ENCODE measurements around the gene NCAPH2. TPM values are rescaled to one million over a fixed set of nuclear protein-coding genes. Genes with fewer than 3 reads are reported as not detected.

Gene NCAPH2
- total RNA-seq, 1 donor from 2014 or later, result 44.2 TPM

GRCh38 chr22:50486561-50487289 is 21.3 kb upstream of the NCAPH2 start, which contains the start of gene MIOX:
Gene MIOX (plus strand): TSS chr22:50486859. CDS start chr22:50486898, 39 bp downstream.
- H3K27me3 ChIP-seq (ENCODE audit: control insufficient read depth, insufficient read depth, low read length), result peaks cover 4% of the 10 kb centered on the region

GRCh38 chr22:50487290-50488005 is 20.6 kb upstream of the NCAPH2 start:
- TF ChIP-seq CTCF (IDR thresholded peaks at IDR 0.05; ENCODE audit: insufficient read depth, low read length, severe bottlenecking), result no peak
- FAIRE-seq, result no peak
- no peak for DNase-seq (ENCODE audit: low read depth)
- Histone ChIP-seq H3K36me3 (ENCODE audit: control insufficient read depth, insufficient read depth, low read length) (peaks cover 6% of the 10 kb centered on the region), H3K27me3 (ENCODE audit: control insufficient read depth, insufficient read depth, low read length) (peaks cover 4% of the 10 kb centered on the region), H3K4me3 (ENCODE audit: low read depth, low read length) (no peak overlapping the region)

More at GRCh38 chr22:50486561-50487289, 21.3 kb upstream of the NCAPH2 start, which contains the start of gene MIOX:
- FAIRE-seq (no peak), DNase-seq (ENCODE audit: low read depth) (no peak)
- H3K4me3 ChIP-seq (ENCODE audit: low read depth, low read length), result no peak within 1 kb of the TSS
- peaks cover 6% of the 10 kb centered on the region for H3K36me3 ChIP-seq (ENCODE audit: control insufficient read depth, insufficient read depth, low read length)
- no peak for TF ChIP-seq CTCF (IDR thresholded peaks at IDR 0.05; ENCODE audit: insufficient read depth, low read length, severe bottlenecking)

- Histone ChIP-seq H3K4me3 (ENCODE audit: low read depth, low read length) (no peak overlapping the region), H3K27me3 (ENCODE audit: control insufficient read depth, insufficient read depth, low read length) (peaks cover 4% of the 10 kb centered on the region), H3K36me3 (ENCODE audit: control insufficient read depth, insufficient read depth, low read length) (peaks cover 1% of the 10 kb centered on the region)
- DNase-seq (ENCODE audit: low read depth) (no peak), FAIRE-seq (no peak)
- TF ChIP-seq CTCF (IDR thresholded peaks at IDR 0.05; ENCODE audit: insufficient read depth, low read length, severe bottlenecking), result no peak
Measured at GRCh38 chr22:50488006-50488677, 19.9 kb upstream of the NCAPH2 start.

- FAIRE-seq, result no peak
- no peak overlapping the region for H3K4me3 ChIP-seq (ENCODE audit: low read depth, low read length)
- no peak for TF ChIP-seq CTCF (IDR thresholded peaks at IDR 0.05; ENCODE audit: insufficient read depth, low read length, severe bottlenecking)
- peaks cover 4% of the 10 kb centered on the region for H3K27me3 ChIP-seq (ENCODE audit: control insufficient read depth, insufficient read depth, low read length)
- DNase-seq (ENCODE audit: low read depth), result no peak
- H3K36me3 ChIP-seq (ENCODE audit: control insufficient read depth, insufficient read depth, low read length), result no peaks in the 10 kb centered on the region
Measured at GRCh38 chr22:50488886-50489285, 19.1 kb upstream of the NCAPH2 start.

- no peak for FAIRE-seq
- peaks cover 4% of the 10 kb centered on the region for H3K27me3 ChIP-seq (ENCODE audit: control insufficient read depth, insufficient read depth, low read length)
- TF ChIP-seq CTCF (IDR thresholded peaks at IDR 0.05; ENCODE audit: insufficient read depth, low read length, severe bottlenecking), result no peak
- DNase-seq (ENCODE audit: low read depth), result no peak
- no peaks in the 10 kb centered on the region for H3K36me3 ChIP-seq (ENCODE audit: control insufficient read depth, insufficient read depth, low read length)
- no peak overlapping the region for H3K4me3 ChIP-seq (ENCODE audit: low read depth, low read length)
Measured at GRCh38 chr22:50489363-50490243, 18.4 kb upstream of the NCAPH2 start.
